Fibroblast of lung (primary cell): ENCODE measurements around the gene UBAC1. TPM values are rescaled to one million over a fixed set of nuclear protein-coding genes. Genes with fewer than 3 reads are reported as not detected.

Source experiments
- DNase-seq, 2 donors: peaks; one replicate each; pipeline versions ENCODE4 v3.0.0 to v3.0.0-alpha.2; 2010; ENCODE audit warnings: low read depth in 2 of 2
- H2AFZ ChIP-seq: 2 replicates; pipeline ENCODE4 v1.5.1; 2012; ENCODE audit warnings: low read length, control low read depth, inconsistent platforms
- H3K27ac ChIP-seq: 2 replicates; pipeline ENCODE4 v1.5.1; 2011; ENCODE audit warnings: low read length, control low read depth; ENCODE audit not compliant: insufficient read depth
- H3K27me3 ChIP-seq: 2 replicates; pipeline ENCODE4 v1.5.1; 2011; ENCODE audit warnings: mild to moderate bottlenecking, low read length; ENCODE audit not compliant: control insufficient read depth, insufficient read depth
- H3K36me3 ChIP-seq: 2 replicates; pipeline ENCODE4 v1.5.1; 2011; ENCODE audit warnings: low read length; ENCODE audit not compliant: control insufficient read depth, insufficient read depth
- H3K4me1 ChIP-seq: 2 replicates; pipeline ENCODE4 v1.5.1; 2011; ENCODE audit warnings: low read length; ENCODE audit not compliant: control insufficient read depth, insufficient read depth; ENCODE audit errors: extremely low read depth
- H3K4me2 ChIP-seq: 2 replicates; pipeline ENCODE4 v1.5.1; 2011; ENCODE audit warnings: low read length, control low read depth; ENCODE audit not compliant: insufficient read depth; ENCODE audit errors: extremely low read depth
- H3K4me3 ChIP-seq, 4 experiments: fragments of 200-600 bp in 1 of 4; sonication (generic) in 1 of 4; replicated peaks in 1 of 4; 2 replicates each; pipeline ENCODE4 v1.5.1; 2011 to 2016; ENCODE audit warnings: low read length in 4 of 4, low read depth in 3 of 4, mild to moderate bottlenecking in 3 of 4, control low read depth in 2 of 4, inconsistent platforms in 1 of 4, mixed read lengths in 1 of 4; ENCODE audit not compliant: insufficient read depth in 1 of 4; ENCODE audit errors: control extremely low read depth in 1 of 4
- H3K79me2 ChIP-seq: 2 replicates; pipeline ENCODE4 v1.5.1; 2012; ENCODE audit warnings: mild to moderate bottlenecking, low read length, inconsistent platforms; ENCODE audit not compliant: control insufficient read depth, insufficient read depth
- H3K9ac ChIP-seq: 2 replicates; pipeline ENCODE4 v1.5.1; 2011; ENCODE audit warnings: mild to moderate bottlenecking, low read length, control low read depth; ENCODE audit not compliant: insufficient read depth
- H3K9me3 ChIP-seq: 2 replicates; pipeline ENCODE4 v1.5.1; 2012; ENCODE audit warnings: low read depth, low read length; ENCODE audit not compliant: control insufficient read depth, insufficient read depth
- H4K20me1 ChIP-seq: 2 replicates; pipeline ENCODE4 v1.5.1; 2011; ENCODE audit warnings: low read length; ENCODE audit not compliant: control insufficient read depth, insufficient read depth; ENCODE audit errors: extremely low read depth
- CTCF ChIP-seq, 2 donors: IDR thresholded peaks in 1 of 2; conservative IDR thresholded peaks in 1 of 2; 1 replicate in 1 of 2; 2 replicates in 1 of 2; pipeline ENCODE4 v1.5.1; 2011 to 2012; ENCODE audit warnings: low read length in 2 of 2, control low read depth in 1 of 2, inconsistent platforms in 1 of 2, low read depth in 1 of 2, mild to moderate bottlenecking in 1 of 2
- EZH2 ChIP-seq: IDR thresholded peaks from 2 replicates; pipeline ENCODE4 v1.5.1; 2012; ENCODE audit warnings: low read length, control low read depth, mild to moderate bottlenecking; ENCODE audit errors: missing control alignments
- polyA plus RNA-seq, 2 donors: library from polyadenylated mRNA; depleted of rRNA in 1 of 2; stranded (reverse) in 1 of 2; unstranded in 1 of 2; fragments of >200 nt; gene quantifications; 2 replicates each; pipeline ENCODE4 v1.2.1, GENCODE V29; 2011 to 2012; ENCODE audit warnings: missing spikeins in 1 of 2
- total RNA-seq: library from RNA; depleted of rRNA; stranded (reverse); fragments of >200 nt; gene quantifications from 2 replicates; pipeline ENCODE4 v1.2.1, GENCODE V29; 2014

Gene UBAC1
- total and polyA plus RNA-seq, 2 donors (not counting 1 experiment from before 2014, with no cell fraction given), result 26.8 to 30.6 TPM

GRCh38 chr9:135896626-135897025 is 64.5 kb downstream of the UBAC1 start:
- TF ChIP-seq EZH2 (no peak), CTCF (conservative IDR thresholded peaks at IDR 0.05 in 1 of 2, IDR thresholded peaks at IDR 0.05 in 1 of 2; ENCODE audit: low read depth in 1 of 2, low read length in 2 of 2) (no peak)
- Histone ChIP-seq H3K27ac (no peak overlapping the region), H4K20me1 (no peaks in the 10 kb centered on the region), H3K4me3 (no peak overlapping the region), H2AFZ (no peak overlapping the region), H3K27me3 (no peaks in the 10 kb centered on the region), H3K79me2 (peaks cover 66% of the 10 kb centered on the region), H3K9me3 (no peaks in the 10 kb centered on the region), H3K4me1 (no peaks in the 10 kb centered on the region), H3K4me2 (no peak overlapping the region), H3K36me3 (no peaks in the 10 kb centered on the region), H3K9ac (no peak overlapping the region)
- no peak for DNase-seq

- H3K4me3 ChIP-seq, result no peak overlapping the region
- H3K27ac ChIP-seq, result no peak overlapping the region
- H3K9me3 ChIP-seq, result no peaks in the 10 kb centered on the region
- no peak overlapping the region for H3K4me2 ChIP-seq
- H4K20me1 ChIP-seq, result no peaks in the 10 kb centered on the region
- no peaks in the 10 kb centered on the region for H3K36me3 ChIP-seq
- no peak for DNase-seq
- no peaks in the 10 kb centered on the region for H3K4me1 ChIP-seq
- H3K27me3 ChIP-seq, result no peaks in the 10 kb centered on the region
- H3K79me2 ChIP-seq, result peaks cover 65% of the 10 kb centered on the region
- no peak overlapping the region for H3K9ac ChIP-seq
- H2AFZ ChIP-seq, result no peak overlapping the region
- TF ChIP-seq CTCF (conservative IDR thresholded peaks at IDR 0.05 in 1 of 2, IDR thresholded peaks at IDR 0.05 in 1 of 2; ENCODE audit: low read depth in 1 of 2, low read length in 2 of 2) (no peak), EZH2 (no peak)
Observed at GRCh38 chr9:135896205-135896604, 65.0 kb downstream of the UBAC1 start.

GRCh38 chr9:135895202-135895848 is 65.8 kb downstream of the UBAC1 start:
- Histone ChIP-seq H3K9me3 (no peaks in the 10 kb centered on the region), H4K20me1 (no peaks in the 10 kb centered on the region), H3K79me2 (peaks cover 68% of the 10 kb centered on the region), H3K36me3 (no peaks in the 10 kb centered on the region), H2AFZ (no peak overlapping the region), H3K27me3 (no peaks in the 10 kb centered on the region), H3K4me2 (no peak overlapping the region), H3K4me3 (no peak overlapping the region), H3K4me1 (no peaks in the 10 kb centered on the region), H3K27ac (no peak overlapping the region), H3K9ac (no peak overlapping the region)
- peak in 1 of 2 donors; percentile 19 for DNase-seq
- no peak for TF ChIP-seq EZH2
- no peak for TF ChIP-seq CTCF (conservative IDR thresholded peaks at IDR 0.05 in 1 of 2, IDR thresholded peaks at IDR 0.05 in 1 of 2; ENCODE audit: low read depth in 1 of 2, low read length in 2 of 2)
